ENCODE results near the gene TBC1D22A. TPM values are rescaled to one million over a fixed set of nuclear protein-coding genes. Genes with fewer than 3 reads are reported as not detected.

The TBC1D22A gene
- total RNA-seq, 1 experiment from 2014 or later, result 26.0 TPM

DNA sequence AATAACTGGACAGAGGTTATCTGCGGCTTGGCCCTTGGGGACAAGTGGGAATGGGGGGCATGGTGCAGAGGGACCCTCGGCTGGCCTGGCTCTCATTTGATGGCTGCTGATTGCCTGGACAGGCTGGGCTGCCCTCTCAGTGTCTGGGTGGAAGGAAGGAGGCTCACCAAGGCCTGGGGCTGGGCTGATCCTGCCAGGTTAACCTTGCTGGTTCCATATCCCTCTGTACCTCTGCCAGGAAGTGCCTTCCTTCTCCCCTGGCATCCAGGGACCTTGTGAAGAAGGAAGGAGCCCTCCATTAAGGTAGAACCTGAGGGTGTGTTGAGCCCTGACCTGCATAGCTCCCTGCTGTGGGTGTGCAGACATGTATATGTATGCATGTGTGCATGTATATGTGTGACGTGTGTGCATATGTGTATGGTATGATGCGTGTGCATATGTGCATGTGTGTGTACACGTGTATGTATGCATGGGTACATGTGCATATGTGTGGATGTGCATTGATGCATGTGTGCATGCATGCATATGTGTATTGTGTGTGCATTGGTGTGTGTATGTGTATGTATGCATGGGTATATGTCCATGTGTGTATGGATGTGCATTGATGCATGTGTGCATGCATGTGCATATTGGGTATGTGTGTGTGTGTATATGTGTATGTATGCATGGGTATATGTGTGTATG, 433.9 kb downstream of the TBC1D22A start:
- BruUV-seq (replicated peaks), result no TSS peak
- peaks cover 11% of the 10 kb centered on the region for H3K27me3 Mint-ChIP-seq (ENCODE audit: insufficient read depth, unreplicated experiment)
- no peak overlapping the region for H3K27ac Mint-ChIP-seq (ENCODE audit: low read depth, unreplicated experiment)
- peaks cover 26% of the 10 kb centered on the region for H3K4me1 Mint-ChIP-seq (ENCODE audit: insufficient read depth, unreplicated experiment)
- H3K36me3 Mint-ChIP-seq (ENCODE audit: insufficient read depth, unreplicated experiment), result no peaks in the 10 kb centered on the region
- H3K4me3 Mint-ChIP-seq (ENCODE audit: unreplicated experiment), result no peak overlapping the region
- TF ChIP-seq, protein P1, sequence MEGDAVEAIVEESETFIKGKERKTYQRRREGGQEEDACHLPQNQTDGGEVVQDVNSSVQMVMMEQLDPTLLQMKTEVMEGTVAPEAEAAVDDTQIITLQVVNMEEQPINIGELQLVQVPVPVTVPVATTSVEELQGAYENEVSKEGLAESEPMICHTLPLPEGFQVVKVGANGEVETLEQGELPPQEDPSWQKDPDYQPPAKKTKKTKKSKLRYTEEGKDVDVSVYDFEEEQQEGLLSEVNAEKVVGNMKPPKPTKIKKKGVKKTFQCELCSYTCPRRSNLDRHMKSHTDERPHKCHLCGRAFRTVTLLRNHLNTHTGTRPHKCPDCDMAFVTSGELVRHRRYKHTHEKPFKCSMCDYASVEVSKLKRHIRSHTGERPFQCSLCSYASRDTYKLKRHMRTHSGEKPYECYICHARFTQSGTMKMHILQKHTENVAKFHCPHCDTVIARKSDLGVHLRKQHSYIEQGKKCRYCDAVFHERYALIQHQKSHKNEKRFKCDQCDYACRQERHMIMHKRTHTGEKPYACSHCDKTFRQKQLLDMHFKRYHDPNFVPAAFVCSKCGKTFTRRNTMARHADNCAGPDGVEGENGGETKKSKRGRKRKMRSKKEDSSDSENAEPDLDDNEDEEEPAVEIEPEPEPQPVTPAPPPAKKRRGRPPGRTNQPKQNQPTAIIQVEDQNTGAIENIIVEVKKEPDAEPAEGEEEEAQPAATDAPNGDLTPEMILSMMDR (IDR thresholded peaks at IDR 0.05; ENCODE audit: unreplicated experiment), result no peak
- ChIA-PET POLR2A (no interaction called here), CTCF (interaction anchor here (0.7 kb wide), 1 partner anchor 1082 kb away, joined by 3 read pairs; no protein-coding TSS in a partner anchor)
- intact Hi-C loops (cut with micrococcal nuclease), result no loop called here
- no peaks in the 10 kb centered on the region for H3K9me3 Mint-ChIP-seq (ENCODE audit: unreplicated experiment)
- no peak for DNase-seq (ENCODE audit: unreplicated experiment)

DNA sequence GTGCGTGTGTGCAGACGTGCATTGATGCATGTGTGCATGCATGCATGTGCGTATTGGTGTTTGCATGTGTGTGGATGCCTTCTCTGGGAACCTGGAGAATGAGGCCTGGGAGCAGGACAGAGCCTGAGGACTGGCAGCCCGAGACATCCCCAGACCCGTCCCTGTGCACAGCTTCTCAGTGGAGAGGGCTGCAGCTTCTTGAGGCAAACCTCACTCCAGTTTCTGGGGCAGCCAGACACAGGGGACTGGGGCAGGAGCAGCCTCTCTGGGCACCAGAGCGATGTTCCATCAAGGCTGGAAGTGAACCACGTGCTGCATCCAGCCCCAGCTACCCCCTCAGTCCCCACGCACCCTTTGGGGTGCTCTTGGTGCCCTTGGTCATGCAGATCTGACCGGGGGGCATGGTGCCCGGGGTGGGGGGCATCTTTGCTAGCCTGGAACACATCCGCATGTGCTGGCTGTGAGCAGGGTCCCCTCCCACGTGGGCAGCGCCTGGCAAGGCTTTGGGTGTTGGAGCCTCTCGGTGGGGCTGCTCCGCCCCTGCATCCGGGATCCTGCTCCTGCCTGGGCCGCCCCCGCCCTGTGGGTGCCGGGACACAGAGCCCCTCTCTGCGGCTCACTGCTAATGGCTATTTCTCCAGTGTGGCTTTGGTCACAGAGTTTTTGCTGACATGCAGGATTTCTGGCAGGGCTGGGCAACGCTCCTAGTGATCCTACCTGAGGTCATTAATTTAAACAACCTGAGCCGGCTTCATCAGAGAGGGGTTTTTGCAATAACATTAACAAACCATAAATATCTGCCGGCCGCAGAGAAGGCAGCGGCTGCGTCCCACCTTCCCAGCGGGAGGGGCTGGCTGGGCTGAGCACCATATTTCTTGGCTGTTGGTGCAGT, 434.7 kb downstream of the TBC1D22A start:
- Mint-ChIP-seq H3K4me1 (ENCODE audit: insufficient read depth, unreplicated experiment) (peaks cover 26% of the 10 kb centered on the region), H3K27me3 (ENCODE audit: insufficient read depth, unreplicated experiment) (peaks cover 11% of the 10 kb centered on the region), H3K36me3 (ENCODE audit: insufficient read depth, unreplicated experiment) (no peaks in the 10 kb centered on the region), H3K27ac (ENCODE audit: low read depth, unreplicated experiment) (no peak overlapping the region), H3K9me3 (ENCODE audit: unreplicated experiment) (no peaks in the 10 kb centered on the region), H3K4me3 (ENCODE audit: unreplicated experiment) (no peak overlapping the region)
- DNase-seq (ENCODE audit: unreplicated experiment), result no peak
- TF ChIP-seq, protein P1 (IDR thresholded peaks at IDR 0.05; ENCODE audit: unreplicated experiment), result no peak
- POLR2A ChIA-PET, result no interaction called here
- intact Hi-C loops (cut with micrococcal nuclease), result no loop called here
- CTCF ChIA-PET, result no interaction called here
- no TSS peak for BruUV-seq (replicated peaks)

DNA sequence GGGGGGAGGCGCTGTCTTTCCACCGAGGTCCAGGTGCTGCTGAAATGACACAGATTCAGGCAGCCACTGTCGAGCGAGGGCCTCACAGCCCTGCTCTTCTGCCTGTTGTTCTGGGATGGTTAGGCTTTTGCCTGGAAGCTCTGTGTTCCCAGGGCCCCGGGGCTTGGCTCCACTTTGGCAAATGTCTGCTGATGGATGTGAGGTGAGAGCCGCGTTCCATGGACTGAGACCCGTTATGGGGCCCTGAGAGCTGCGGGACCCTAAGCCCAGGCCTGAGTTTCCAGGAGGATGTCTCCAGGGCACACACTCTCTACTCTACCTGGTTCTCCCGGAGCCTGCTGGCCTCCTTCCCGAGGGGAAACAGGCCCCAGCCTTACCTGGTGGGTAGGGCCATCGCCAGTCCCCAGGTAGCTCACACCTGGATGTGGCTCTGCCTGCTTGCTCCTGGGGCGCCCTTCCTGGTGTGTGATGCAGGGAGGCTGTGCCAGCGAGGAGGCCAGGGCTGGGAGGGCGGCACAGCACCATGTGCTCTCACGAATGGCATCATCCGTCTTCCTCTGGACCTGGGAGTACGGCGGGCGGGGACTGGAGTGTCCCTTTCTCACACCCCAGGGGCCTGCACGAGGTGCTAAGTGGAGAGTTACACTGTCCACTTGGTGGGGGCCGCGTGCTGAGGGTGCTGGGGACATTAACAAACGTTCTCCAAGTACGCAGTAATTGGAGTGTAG, 435.5 kb downstream of the TBC1D22A start:
- ChIA-PET CTCF (no interaction called here), POLR2A (no interaction called here)
- H3K4me3 Mint-ChIP-seq (ENCODE audit: unreplicated experiment), result no peak overlapping the region
- DNase-seq (ENCODE audit: unreplicated experiment), result no peak
- TF ChIP-seq, protein P1 (IDR thresholded peaks at IDR 0.05; ENCODE audit: unreplicated experiment), result no peak
- H3K9me3 Mint-ChIP-seq (ENCODE audit: unreplicated experiment), result no peaks in the 10 kb centered on the region
- H3K27me3 Mint-ChIP-seq (ENCODE audit: insufficient read depth, unreplicated experiment), result peaks cover 11% of the 10 kb centered on the region
- H3K4me1 Mint-ChIP-seq (ENCODE audit: insufficient read depth, unreplicated experiment), result peaks cover 26% of the 10 kb centered on the region
- no peak overlapping the region for H3K27ac Mint-ChIP-seq (ENCODE audit: low read depth, unreplicated experiment)
- no TSS peak for BruUV-seq (replicated peaks)
- H3K36me3 Mint-ChIP-seq (ENCODE audit: insufficient read depth, unreplicated experiment), result no peaks in the 10 kb centered on the region
- intact Hi-C loops (cut with micrococcal nuclease), result no loop called here

DNA sequence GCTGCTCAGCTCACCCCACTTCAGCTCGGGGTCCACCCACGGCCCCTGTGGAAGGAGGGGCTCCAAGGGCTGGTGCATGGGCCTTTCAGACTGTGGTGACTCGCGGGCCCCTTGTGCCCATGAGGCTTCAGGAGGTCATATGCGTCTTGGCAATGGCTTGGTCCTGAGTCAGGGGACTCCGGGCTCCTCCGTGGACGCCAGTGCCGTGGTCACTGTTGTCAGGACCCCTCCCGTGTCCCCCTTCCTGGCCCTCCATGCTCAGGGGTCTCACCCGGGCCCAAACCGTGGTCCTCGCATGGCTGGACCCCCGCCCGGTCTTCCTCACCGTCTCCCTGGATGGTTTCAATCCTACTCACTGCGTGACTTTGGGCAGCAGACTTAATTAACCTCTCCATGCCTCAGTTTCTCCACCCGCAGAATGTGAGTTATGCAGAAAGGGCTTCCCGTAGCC, 436.4 kb downstream of the TBC1D22A start:
- DNase-seq (ENCODE audit: unreplicated experiment), result no peak
- Mint-ChIP-seq H3K27me3 (ENCODE audit: insufficient read depth, unreplicated experiment) (peaks cover 14% of the 10 kb centered on the region), H3K4me3 (ENCODE audit: unreplicated experiment) (no peak overlapping the region), H3K9me3 (ENCODE audit: unreplicated experiment) (no peaks in the 10 kb centered on the region), H3K36me3 (ENCODE audit: insufficient read depth, unreplicated experiment) (no peaks in the 10 kb centered on the region), H3K4me1 (ENCODE audit: insufficient read depth, unreplicated experiment) (peaks cover 26% of the 10 kb centered on the region), H3K27ac (ENCODE audit: low read depth, unreplicated experiment) (no peak overlapping the region)
- ChIA-PET POLR2A (no interaction called here), CTCF (no interaction called here)
- intact Hi-C loops (cut with micrococcal nuclease), result no loop called here
- TF ChIP-seq, protein P1 (IDR thresholded peaks at IDR 0.05; ENCODE audit: unreplicated experiment), result no peak
- no TSS peak for BruUV-seq (replicated peaks)
